ENCODE measurements around the gene CELSR3.

GRCh38 chr3:48709051-48709461, 46.4 kb upstream of the CELSR3 start:
- TF ChIP-seq, protein P1, sequence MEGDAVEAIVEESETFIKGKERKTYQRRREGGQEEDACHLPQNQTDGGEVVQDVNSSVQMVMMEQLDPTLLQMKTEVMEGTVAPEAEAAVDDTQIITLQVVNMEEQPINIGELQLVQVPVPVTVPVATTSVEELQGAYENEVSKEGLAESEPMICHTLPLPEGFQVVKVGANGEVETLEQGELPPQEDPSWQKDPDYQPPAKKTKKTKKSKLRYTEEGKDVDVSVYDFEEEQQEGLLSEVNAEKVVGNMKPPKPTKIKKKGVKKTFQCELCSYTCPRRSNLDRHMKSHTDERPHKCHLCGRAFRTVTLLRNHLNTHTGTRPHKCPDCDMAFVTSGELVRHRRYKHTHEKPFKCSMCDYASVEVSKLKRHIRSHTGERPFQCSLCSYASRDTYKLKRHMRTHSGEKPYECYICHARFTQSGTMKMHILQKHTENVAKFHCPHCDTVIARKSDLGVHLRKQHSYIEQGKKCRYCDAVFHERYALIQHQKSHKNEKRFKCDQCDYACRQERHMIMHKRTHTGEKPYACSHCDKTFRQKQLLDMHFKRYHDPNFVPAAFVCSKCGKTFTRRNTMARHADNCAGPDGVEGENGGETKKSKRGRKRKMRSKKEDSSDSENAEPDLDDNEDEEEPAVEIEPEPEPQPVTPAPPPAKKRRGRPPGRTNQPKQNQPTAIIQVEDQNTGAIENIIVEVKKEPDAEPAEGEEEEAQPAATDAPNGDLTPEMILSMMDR (conservative IDR thresholded peaks at IDR 0.05; ENCODE audit: low read depth, low read length) = no peak
- no peak for TF ChIP-seq EZH2 (IDR thresholded peaks at IDR 0.05; ENCODE audit: low read length, unreplicated experiment)

All from PC-3 (cell line).